T-helper 17 cell (primary cell): ENCODE results near the gene DPP6. TPM values are rescaled to one million over a fixed set of nuclear protein-coding genes. Genes with fewer than 3 reads are reported as not detected.

Experiments
- ATAC-seq: fragments of 150-1000 bp; cut with Tn5 transposase; 2 replicates; pipeline ENCODE4 v1.10.0; 2021; ENCODE audit warnings: mild to moderate bottlenecking, moderate library complexity
- DNase-seq, 3 donors: peaks; one replicate each; pipeline versions ENCODE4 v3.0.0 to v3.0.0-alpha.2; 2020 to 2021
- H3K9me3 ChIP-seq: one replicate; pipeline ENCODE4 v1.7.0; 2013; ENCODE audit warnings: low read length, mild to moderate bottlenecking; ENCODE audit not compliant: control insufficient read depth, poor library complexity, severe bottlenecking
- H3K27ac Mint-ChIP-seq: one replicate; pipeline ENCODE4 v1.8.0; 2022; ENCODE audit warnings: mild to moderate bottlenecking, moderate library complexity, mixed read lengths
- H3K27me3 Mint-ChIP-seq: one replicate; pipeline ENCODE4 v1.8.0; 2022; ENCODE audit warnings: mixed read lengths
- H3K36me3 Mint-ChIP-seq: one replicate; pipeline ENCODE4 v1.8.0; 2022; ENCODE audit warnings: low read depth, mixed read lengths
- H3K4me1 Mint-ChIP-seq: one replicate; pipeline ENCODE4 v1.8.0; 2022; ENCODE audit warnings: mild to moderate bottlenecking, mixed read lengths
- H3K4me3 Mint-ChIP-seq: one replicate; pipeline ENCODE4 v1.8.0; 2022; ENCODE audit warnings: mild to moderate bottlenecking, moderate library complexity, mixed read lengths
- total RNA-seq, 4 donors: library from RNA in 2 of 4; stranded (reverse) in 2 of 4; gene quantifications; one replicate each; pipeline ENCODE4 v1.2.3 and lab custom pipeline; 2022 to 2026

DPP6 gene
- total RNA-seq, 2 donors from 2014 or later: not detected

DNA sequence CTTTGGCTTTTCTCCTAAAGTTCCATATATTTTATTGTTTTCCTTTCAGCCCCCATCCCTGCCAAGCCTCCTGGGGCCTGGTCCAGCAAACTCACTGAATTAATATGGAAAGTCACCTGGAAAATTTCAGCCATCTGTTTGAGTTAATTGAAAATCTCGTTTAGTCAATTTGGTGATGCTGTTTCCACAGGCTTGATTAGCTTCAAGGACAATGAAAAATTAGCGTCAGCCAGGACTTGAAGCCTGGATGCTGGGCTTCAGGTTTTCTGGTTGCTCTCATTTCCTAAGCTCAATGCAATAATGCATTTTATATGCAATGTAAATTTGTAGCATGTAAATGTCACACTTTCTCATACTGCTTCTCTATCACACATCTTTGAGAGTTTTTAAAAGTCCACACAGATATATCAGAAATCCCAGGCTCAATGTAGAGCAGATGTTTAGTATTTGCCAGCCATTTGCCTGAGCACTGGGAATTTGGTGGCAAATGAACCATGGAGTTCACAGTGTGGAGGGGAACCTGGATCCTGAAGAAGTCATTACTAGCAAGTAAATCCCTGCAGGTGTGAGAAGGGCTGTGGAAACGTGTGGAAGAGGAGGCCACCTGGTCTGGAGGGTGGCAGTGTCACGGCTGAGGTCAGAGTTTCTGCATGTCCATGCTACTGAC is 722.2 kb downstream of the DPP6 start:
- DNase-seq (no peak), ATAC-seq (no peak)
- Mint-ChIP-seq H3K36me3 (no peaks in the 10 kb centered on the region), H3K27me3 (no peaks in the 10 kb centered on the region), H3K27ac (no peak overlapping the region), H3K4me1 (no peaks in the 10 kb centered on the region), H3K4me3 (no peak overlapping the region)
- H3K9me3 ChIP-seq: no peaks in the 10 kb centered on the region

DNA sequence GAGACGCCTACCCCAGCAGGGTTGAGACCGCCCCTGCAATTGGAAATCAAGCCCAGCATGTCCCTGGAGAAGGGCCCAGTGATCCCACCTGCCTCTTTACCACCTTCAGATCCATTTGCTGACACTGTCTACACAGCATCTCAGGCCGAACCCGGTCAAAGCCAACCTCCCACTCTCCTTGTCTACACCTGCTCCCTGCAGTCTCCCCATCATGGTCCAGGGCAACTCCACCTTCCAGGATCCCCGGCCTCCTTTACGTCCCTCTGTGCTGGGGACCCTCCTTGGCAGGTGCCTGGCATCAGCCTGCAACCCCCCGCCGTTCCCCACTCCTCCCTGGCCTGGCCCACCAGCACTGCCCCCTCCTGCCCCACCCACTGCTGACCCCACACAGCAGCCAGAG is 723.5 kb downstream of the DPP6 start:
- Mint-ChIP-seq H3K36me3 (no peaks in the 10 kb centered on the region), H3K27me3 (no peaks in the 10 kb centered on the region), H3K27ac (no peak overlapping the region), H3K4me3 (no peak overlapping the region), H3K4me1 (no peaks in the 10 kb centered on the region)
- ATAC-seq (no peak), DNase-seq (no peak)
- H3K9me3 ChIP-seq: no peaks in the 10 kb centered on the region

DNA sequence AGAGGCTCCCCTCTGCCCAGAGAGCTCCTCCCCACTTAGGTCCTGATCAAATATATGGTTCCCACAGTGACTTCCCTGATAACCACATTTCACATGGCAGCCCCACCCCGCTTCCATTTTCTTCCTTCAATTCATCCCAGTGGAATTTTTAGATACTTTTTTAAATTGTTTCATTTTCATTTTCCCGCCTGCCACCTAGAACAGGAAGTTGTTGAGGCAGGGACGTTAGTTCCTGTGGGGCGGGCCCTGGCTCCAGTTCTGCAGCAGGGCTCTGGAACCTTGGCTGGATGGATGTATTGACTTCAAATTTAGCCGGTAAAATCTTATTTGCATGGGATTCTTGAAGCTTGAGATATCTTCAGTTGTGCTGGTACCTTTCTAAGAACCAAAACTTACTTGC is 724.2 kb downstream of the DPP6 start:
- Mint-ChIP-seq H3K27me3 (no peaks in the 10 kb centered on the region), H3K36me3 (no peaks in the 10 kb centered on the region), H3K4me1 (no peaks in the 10 kb centered on the region), H3K4me3 (no peak overlapping the region), H3K27ac (peak overlapping the region; percentile 27)
- ATAC-seq (no peak), DNase-seq (no peak)
- H3K9me3 ChIP-seq: no peaks in the 10 kb centered on the region

DNA sequence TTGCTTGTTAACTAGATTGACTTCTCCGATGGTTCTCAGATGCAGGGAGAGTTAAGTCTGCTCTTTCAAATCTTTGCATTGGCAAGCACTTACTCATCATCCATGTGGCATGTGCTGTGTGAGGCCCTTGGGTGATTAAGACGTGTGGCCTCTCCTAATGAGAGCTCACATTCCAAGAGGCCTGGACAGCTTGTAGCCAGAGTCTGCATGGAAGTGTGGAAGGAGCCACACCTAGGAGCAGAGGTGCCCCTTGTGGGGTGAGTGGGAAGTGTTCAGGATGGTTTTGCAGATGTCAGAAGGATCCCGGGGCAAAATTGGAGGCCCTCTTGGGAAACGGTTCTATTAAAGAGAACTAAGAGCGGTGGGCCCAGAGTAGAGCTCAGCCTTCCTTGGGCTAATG is 724.8 kb downstream of the DPP6 start:
- ATAC-seq (no peak), DNase-seq (no peak)
- Mint-ChIP-seq H3K4me1 (no peaks in the 10 kb centered on the region), H3K4me3 (no peak overlapping the region), H3K27me3 (no peaks in the 10 kb centered on the region), H3K27ac (no peak overlapping the region), H3K36me3 (no peaks in the 10 kb centered on the region)
- no peaks in the 10 kb centered on the region for H3K9me3 ChIP-seq

DNA sequence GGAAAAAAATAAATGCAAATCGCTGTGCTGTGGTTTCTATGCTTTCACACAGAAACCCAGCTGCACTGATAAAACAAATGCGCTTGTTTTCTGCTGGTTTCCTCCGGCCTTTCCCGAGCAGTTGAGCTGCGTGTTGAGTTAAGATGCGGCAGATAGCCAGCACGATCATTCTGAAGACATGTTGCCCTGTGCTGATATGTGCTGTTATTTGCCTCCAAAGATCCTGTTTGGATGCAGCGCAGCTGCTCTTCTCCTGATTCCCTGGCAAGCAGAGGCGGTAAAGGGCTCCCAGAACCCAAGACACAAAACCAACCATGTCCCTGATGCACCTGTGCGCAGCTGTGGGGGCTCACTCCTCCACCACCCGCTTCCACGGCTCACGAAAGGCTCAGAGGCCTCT is 725.3 kb downstream of the DPP6 start:
- H3K27me3 Mint-ChIP-seq: no peaks in the 10 kb centered on the region
- no peak for ATAC-seq
- H3K27ac Mint-ChIP-seq: no peak overlapping the region
- H3K9me3 ChIP-seq: no peaks in the 10 kb centered on the region
- no peaks in the 10 kb centered on the region for H3K36me3 Mint-ChIP-seq
- DNase-seq: no peak
- H3K4me1 Mint-ChIP-seq: no peaks in the 10 kb centered on the region
- H3K4me3 Mint-ChIP-seq: no peak overlapping the region

DNA sequence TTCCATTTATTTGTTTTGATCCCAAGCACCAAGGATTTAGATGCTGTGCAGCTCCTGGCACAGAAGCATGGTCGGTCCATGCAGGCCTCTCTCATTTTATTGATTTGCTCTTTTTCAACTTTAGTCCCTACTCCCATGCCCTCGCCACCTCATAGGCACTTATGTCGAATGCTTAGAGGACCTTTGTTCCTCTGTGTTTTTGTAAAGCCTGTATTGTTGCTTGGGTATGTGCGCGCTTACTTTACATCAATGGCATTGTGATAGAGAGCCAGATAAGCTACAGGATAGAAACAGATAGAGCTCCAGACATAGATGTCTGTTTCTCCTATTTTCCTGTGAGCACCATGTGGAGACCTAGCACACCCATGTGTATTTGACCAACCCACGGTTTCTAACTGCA is 725.7 kb downstream of the DPP6 start:
- Mint-ChIP-seq H3K27me3 (no peaks in the 10 kb centered on the region), H3K4me1 (no peaks in the 10 kb centered on the region), H3K27ac (no peak overlapping the region), H3K36me3 (no peaks in the 10 kb centered on the region), H3K4me3 (no peak overlapping the region)
- no peaks in the 10 kb centered on the region for H3K9me3 ChIP-seq
- no peak for ATAC-seq
- no peak for DNase-seq

DNA sequence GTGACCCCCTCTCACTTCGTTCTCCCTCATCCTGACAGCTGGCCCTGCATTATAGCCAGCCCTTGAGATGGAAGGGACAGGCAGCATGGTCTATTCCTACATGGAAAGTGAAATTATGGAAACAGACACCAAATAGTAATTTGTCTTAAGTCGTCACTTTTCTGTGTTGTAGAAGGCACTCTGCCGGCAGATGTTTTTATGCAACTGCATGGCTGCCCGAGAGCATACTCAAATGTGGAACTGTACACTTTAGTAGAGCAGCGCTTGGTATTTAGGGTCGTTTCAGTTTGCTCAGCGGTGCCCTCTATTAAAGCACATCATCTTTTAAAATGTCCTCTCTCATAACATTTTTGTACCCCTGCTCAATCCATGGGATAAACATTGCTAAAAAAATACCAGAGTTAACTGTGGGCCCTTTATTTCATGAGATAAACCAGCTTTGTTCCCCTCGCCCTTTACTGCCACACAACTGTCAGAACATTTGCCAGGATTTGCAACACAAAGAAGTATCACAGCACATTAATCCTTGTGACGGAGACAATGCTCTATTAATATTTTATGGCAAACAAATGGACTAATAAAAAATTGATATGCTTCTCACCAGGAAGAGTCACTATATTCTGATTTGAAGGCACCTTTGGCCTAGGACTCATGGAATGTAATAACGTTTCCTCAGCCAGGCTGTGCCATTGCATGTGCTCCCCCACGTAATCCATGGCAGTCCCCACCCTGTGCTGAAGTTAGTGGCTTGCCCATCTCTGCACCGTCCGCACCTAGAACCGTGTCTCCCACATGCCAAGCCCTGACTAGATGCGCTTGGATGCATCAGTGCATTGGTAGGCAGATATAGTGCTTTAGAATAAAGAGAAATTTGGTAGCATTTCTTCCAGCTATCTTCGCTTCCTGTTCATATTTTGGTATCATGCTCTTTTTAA is 729.4 kb downstream of the DPP6 start:
- H3K27ac Mint-ChIP-seq: no peak overlapping the region
- no peaks in the 10 kb centered on the region for H3K4me1 Mint-ChIP-seq
- no peaks in the 10 kb centered on the region for H3K36me3 Mint-ChIP-seq
- no peak overlapping the region for H3K4me3 Mint-ChIP-seq
- H3K9me3 ChIP-seq: no peaks in the 10 kb centered on the region
- no peak for ATAC-seq
- no peak for DNase-seq
- no peaks in the 10 kb centered on the region for H3K27me3 Mint-ChIP-seq

DNA sequence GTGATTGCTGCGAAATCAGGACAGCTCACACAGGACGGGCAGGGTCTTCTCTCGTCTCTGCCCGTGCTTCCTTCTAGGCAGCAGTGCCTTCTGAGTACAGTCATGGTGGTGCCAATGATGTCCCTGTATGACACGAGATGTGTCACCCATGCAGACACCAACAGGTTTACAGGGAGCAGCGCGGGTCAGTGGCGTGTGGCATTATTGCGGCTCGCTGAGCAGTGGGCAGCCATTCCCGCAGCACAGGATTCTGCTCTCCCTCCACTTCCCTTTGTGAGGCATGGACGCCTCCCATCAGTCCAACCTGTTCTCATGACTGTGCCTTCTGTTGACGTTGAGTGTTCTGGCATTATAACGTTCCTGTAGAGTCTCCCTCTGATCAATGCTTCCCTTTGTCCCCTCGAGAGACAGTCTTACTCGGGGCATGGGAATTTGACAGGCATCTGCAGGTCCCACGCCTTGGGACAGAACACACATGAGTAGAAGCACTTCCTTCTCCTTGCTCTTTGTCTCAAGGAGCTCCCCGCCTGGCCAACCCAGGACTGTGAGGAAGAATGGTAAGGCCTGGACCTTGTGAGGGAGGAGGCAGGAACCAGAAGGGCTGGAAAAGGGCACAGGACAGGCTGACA is 731.2 kb downstream of the DPP6 start:
- Mint-ChIP-seq H3K36me3 (no peaks in the 10 kb centered on the region), H3K4me1 (no peaks in the 10 kb centered on the region), H3K27ac (no peak overlapping the region), H3K4me3 (no peak overlapping the region), H3K27me3 (no peaks in the 10 kb centered on the region)
- no peak for DNase-seq
- no peak for ATAC-seq
- H3K9me3 ChIP-seq: no peaks in the 10 kb centered on the region

DNA sequence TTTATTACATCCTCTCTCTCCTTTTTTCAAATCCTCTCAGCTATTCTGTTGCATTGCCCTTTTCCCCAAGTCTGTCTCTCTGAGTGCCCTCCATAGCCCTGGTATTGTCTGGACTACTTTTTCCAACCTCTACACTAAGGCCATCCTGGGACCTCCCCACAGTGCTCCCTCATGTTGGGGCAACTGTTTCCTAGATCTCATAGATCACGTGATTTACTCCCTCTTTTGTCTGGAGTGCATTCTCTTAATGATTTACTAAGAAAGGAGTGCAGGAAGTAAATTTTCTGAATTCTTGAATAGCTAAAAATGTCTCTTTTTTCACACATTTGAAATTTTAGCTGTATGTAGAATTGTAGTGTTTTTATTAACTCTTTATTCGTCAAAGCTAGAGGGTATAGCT is 733.7 kb downstream of the DPP6 start:
- DNase-seq (no peak), ATAC-seq (no peak)
- no peak overlapping the region for H3K27ac Mint-ChIP-seq
- H3K4me3 Mint-ChIP-seq: no peak overlapping the region
- no peaks in the 10 kb centered on the region for H3K9me3 ChIP-seq
- H3K4me1 Mint-ChIP-seq: no peaks in the 10 kb centered on the region
- H3K36me3 Mint-ChIP-seq: no peaks in the 10 kb centered on the region
- H3K27me3 Mint-ChIP-seq: no peaks in the 10 kb centered on the region

DNA sequence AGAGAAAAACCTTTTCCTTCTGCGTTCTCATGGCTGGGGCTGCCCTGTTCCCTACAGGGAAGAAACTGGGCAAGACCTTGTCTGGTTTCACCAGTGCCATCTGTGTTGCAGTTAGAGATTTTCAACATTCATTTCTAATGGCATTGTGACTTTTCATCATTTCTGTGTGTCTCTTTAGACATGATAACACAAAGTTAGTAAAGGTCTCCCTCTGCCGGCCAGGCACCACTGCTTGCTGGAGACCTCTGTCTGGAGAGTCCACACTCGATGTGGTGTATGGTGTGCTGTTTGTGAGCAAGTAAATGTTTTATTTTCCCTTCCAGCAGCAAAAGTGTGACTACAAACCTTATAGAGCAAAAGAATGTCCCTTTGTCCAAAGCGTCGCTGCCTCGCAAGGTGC is 737.2 kb downstream of the DPP6 start:
- Mint-ChIP-seq H3K4me1 (no peaks in the 10 kb centered on the region), H3K27ac (no peak overlapping the region), H3K27me3 (peaks cover 16% of the 10 kb centered on the region), H3K4me3 (no peak overlapping the region), H3K36me3 (no peaks in the 10 kb centered on the region)
- no peaks in the 10 kb centered on the region for H3K9me3 ChIP-seq
- ATAC-seq (no peak), DNase-seq (no peak)

DNA sequence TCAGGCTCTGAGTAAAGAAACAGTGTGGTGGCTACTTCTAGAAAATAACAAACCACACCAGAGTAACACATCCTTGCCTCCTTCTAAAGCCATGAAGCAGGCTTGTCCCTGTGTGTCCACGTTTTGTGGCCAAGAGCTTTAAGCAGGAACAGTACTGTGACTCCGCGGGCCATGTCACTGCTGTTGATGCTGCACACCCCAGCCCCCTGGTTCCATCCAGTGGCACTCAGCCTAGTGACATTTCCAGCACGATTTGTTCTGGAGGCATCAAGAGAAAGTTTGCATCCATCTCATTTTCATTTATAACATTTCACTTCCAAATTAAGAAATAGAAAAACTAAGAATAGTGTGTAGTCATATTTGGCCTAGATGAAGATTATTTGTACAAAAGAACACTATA is 739.4 kb downstream of the DPP6 start:
- H3K4me1 Mint-ChIP-seq: no peaks in the 10 kb centered on the region
- H3K4me3 Mint-ChIP-seq: no peak overlapping the region

DNA sequence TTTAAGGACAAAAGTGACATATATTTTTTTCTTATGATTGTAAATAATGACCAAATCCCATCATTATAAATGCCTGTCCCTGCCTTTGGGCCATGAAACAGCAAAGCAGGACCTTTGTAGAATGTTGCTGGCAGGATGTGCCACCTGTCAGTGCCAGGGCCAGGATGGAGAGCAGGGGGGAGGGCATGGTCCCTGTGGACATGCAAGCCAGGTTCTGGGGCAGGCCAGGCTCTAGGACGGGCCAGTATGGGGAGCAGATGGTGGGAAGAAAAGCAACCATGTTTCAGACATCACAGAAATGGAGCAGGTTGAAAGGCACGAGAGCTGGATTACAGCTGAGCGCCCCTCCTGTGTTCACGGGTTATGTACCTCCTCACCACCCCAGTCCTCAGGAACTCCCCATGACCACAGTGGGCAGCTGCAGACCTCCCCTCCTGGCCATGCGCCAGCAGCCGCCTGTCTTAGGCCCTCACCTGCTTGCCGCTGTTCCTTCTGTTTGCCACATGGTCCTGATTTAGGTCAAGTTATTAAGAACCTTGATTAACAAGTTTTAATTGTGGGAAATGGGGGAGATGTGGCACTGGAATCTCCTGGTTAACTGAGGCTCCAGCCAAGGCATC is 740.3 kb downstream of the DPP6 start:
- Mint-ChIP-seq H3K4me1 (no peaks in the 10 kb centered on the region), H3K27me3 (peaks cover 37% of the 10 kb centered on the region), H3K4me3 (no peak overlapping the region), H3K36me3 (no peaks in the 10 kb centered on the region), H3K27ac (no peak overlapping the region)
- ATAC-seq (no peak), DNase-seq (no peak)
- H3K9me3 ChIP-seq: no peaks in the 10 kb centered on the region

More for the DNA sequence above, 739.4 kb downstream of the DPP6 start:
- Mint-ChIP-seq H3K36me3 (no peaks in the 10 kb centered on the region), H3K27me3 (peaks cover 32% of the 10 kb centered on the region), H3K27ac (no peak overlapping the region)
- ATAC-seq (no peak), DNase-seq (no peak)
- no peaks in the 10 kb centered on the region for H3K9me3 ChIP-seq

DNA sequence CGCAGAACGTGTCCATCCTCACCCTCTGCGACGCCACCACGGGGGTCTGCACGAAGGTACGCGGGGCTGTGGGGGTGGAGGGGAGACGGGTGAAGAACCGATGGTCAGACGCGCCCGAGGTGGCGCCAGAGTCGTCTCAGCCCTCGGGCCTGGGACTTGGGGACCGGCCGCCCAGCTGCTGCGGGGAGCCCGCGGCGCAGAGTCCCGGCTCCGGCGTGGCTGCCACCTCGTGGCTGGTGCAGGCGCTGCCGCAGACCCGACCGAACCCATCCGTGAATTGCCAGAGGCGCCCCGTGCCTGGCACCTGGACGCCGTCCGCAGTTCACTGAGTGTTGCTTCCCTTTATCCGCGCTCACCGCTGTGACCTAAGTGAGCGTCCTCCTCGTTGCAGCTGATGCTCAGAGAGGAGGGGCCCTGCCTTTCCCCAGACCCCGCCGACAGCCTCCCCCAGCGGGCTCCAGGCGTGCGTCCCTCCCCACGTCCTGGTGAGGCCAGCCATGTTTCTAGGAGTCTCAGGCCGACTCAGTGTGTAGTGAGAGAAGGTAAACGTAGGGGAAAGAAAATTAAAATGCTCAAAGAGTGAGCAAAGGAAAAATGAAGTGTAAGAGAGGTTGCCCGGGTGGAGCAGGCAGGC is 742.1 kb downstream of the DPP6 start:
- ATAC-seq (no peak), DNase-seq (no peak)
- Mint-ChIP-seq H3K27ac (no peak overlapping the region), H3K27me3 (peaks cover 42% of the 10 kb centered on the region), H3K36me3 (no peaks in the 10 kb centered on the region), H3K4me1 (no peaks in the 10 kb centered on the region), H3K4me3 (no peak overlapping the region)
- no peaks in the 10 kb centered on the region for H3K9me3 ChIP-seq
